H1 (cell line): ENCODE measurements around the gene DCDC2C. TPM values are rescaled to one million over a fixed set of nuclear protein-coding genes. Genes with fewer than 3 reads are reported as not detected.

Experiments
- polyA plus RNA-seq, 7 experiments: library from polyadenylated mRNA; depleted of rRNA in 3 of 7; stranded (reverse) in 5 of 7; unstranded in 2 of 7; fragments of >200 nt in 5 of 7; fragments of 200-250 nt in 2 of 7; gene quantifications; 1 replicate in 5 of 7; 2 replicates in 1 of 7; 4 replicates in 1 of 7; pipeline versions ENCODE4 v1.2.1 to v1.2.3, GENCODE V29; 2011 to 2013; ENCODE audit warnings: missing spikeins in 2 of 7, mixed read lengths in 2 of 7
- total RNA-seq: library from RNA; stranded (reverse); fragmentation: NEBNext Ultra II Directional; extraction: Animal tissue kit (Norgen Biotek cat#: 25700); gene quantifications from 2 replicates; pipeline ENCODE4 v1.2.1, GENCODE V29; 2021
- TF ChIP-seq, protein P1 (sequence below): fragments of 300-600 bp; sonication (generic); IDR thresholded peaks from 2 replicates; pipeline ENCODE4 v1.7.1; 2012; ENCODE audit warnings: low read length, moderate library complexity, mild to moderate bottlenecking, inconsistent platforms; ENCODE audit not compliant: insufficient replicate concordance

Gene DCDC2C
- total and polyA plus RNA-seq, 2 of the 8 experiments (the other 6 are each of a cell fraction or from before 2014, with no cell fraction given), result 0.50 TPM; not detected in 1

DNA sequence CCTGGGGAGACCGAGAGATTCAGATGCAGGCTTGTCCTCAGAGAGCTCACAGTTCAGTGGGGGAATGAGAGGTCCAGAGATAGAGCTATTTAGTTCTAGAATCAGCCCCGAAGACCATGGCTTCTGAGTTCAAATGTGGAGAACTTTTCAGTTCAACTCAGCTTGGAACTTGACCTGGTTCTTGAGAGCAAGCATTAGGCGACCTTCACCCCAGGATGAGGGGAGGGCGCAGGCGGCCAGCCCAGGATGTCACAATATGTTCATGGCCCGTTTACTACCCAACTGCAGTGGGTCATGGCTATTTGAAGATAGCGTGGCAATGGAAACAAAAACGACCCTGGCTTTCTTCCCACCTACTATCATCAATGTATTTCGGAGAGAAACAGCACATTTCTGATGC, 33.8 kb downstream of the DCDC2C start (continued):
- TF ChIP-seq, protein P1, sequence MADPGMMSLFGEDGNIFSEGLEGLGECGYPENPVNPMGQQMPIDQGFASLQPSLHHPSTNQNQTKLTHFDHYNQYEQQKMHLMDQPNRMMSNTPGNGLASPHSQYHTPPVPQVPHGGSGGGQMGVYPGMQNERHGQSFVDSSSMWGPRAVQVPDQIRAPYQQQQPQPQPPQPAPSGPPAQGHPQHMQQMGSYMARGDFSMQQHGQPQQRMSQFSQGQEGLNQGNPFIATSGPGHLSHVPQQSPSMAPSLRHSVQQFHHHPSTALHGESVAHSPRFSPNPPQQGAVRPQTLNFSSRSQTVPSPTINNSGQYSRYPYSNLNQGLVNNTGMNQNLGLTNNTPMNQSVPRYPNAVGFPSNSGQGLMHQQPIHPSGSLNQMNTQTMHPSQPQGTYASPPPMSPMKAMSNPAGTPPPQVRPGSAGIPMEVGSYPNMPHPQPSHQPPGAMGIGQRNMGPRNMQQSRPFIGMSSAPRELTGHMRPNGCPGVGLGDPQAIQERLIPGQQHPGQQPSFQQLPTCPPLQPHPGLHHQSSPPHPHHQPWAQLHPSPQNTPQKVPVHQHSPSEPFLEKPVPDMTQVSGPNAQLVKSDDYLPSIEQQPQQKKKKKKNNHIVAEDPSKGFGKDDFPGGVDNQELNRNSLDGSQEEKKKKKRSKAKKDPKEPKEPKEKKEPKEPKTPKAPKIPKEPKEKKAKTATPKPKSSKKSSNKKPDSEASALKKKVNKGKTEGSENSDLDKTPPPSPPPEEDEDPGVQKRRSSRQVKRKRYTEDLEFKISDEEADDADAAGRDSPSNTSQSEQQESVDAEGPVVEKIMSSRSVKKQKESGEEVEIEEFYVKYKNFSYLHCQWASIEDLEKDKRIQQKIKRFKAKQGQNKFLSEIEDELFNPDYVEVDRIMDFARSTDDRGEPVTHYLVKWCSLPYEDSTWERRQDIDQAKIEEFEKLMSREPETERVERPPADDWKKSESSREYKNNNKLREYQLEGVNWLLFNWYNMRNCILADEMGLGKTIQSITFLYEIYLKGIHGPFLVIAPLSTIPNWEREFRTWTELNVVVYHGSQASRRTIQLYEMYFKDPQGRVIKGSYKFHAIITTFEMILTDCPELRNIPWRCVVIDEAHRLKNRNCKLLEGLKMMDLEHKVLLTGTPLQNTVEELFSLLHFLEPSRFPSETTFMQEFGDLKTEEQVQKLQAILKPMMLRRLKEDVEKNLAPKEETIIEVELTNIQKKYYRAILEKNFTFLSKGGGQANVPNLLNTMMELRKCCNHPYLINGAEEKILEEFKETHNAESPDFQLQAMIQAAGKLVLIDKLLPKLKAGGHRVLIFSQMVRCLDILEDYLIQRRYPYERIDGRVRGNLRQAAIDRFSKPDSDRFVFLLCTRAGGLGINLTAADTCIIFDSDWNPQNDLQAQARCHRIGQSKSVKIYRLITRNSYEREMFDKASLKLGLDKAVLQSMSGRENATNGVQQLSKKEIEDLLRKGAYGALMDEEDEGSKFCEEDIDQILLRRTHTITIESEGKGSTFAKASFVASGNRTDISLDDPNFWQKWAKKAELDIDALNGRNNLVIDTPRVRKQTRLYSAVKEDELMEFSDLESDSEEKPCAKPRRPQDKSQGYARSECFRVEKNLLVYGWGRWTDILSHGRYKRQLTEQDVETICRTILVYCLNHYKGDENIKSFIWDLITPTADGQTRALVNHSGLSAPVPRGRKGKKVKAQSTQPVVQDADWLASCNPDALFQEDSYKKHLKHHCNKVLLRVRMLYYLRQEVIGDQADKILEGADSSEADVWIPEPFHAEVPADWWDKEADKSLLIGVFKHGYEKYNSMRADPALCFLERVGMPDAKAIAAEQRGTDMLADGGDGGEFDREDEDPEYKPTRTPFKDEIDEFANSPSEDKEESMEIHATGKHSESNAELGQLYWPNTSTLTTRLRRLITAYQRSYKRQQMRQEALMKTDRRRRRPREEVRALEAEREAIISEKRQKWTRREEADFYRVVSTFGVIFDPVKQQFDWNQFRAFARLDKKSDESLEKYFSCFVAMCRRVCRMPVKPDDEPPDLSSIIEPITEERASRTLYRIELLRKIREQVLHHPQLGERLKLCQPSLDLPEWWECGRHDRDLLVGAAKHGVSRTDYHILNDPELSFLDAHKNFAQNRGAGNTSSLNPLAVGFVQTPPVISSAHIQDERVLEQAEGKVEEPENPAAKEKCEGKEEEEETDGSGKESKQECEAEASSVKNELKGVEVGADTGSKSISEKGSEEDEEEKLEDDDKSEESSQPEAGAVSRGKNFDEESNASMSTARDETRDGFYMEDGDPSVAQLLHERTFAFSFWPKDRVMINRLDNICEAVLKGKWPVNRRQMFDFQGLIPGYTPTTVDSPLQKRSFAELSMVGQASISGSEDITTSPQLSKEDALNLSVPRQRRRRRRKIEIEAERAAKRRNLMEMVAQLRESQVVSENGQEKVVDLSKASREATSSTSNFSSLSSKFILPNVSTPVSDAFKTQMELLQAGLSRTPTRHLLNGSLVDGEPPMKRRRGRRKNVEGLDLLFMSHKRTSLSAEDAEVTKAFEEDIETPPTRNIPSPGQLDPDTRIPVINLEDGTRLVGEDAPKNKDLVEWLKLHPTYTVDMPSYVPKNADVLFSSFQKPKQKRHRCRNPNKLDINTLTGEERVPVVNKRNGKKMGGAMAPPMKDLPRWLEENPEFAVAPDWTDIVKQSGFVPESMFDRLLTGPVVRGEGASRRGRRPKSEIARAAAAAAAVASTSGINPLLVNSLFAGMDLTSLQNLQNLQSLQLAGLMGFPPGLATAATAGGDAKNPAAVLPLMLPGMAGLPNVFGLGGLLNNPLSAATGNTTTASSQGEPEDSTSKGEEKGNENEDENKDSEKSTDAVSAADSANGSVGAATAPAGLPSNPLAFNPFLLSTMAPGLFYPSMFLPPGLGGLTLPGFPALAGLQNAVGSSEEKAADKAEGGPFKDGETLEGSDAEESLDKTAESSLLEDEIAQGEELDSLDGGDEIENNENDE, result no peak
